ENCODE data around the gene GRSF1. TPM values are rescaled to one million over a fixed set of nuclear protein-coding genes. Genes with fewer than 3 reads are reported as not detected.

GRSF1 gene
- total RNA-seq = 118 TPM
- 78.7 TPM for polyA plus RNA-seq
- long read RNA-seq, donor 1, full-length matches to known transcripts = 3 of 3 reads
- long read RNA-seq, donor 1, partial matches to known transcripts = 0 of 3 reads
- long read RNA-seq, donor 1, other reads (novel, unspliced or antisense) = 0 of 3 reads
- long read RNA-seq, donor 2 = 0 reads
- long read RNA-seq, donor 3, full-length matches to known transcripts = 49 of 63 reads
- long read RNA-seq, donor 3, partial matches to known transcripts = 5 of 63 reads
- long read RNA-seq, donor 3, other reads (novel, unspliced or antisense) = 9 of 63 reads
- long read RNA-seq, donor 4, full-length matches to known transcripts = 20 of 20 reads
- long read RNA-seq, donor 4, partial matches to known transcripts = 0 of 20 reads
- long read RNA-seq, donor 4, other reads (novel, unspliced or antisense) = 0 of 20 reads
- long read RNA-seq, donor 5, full-length matches to known transcripts = 61 of 76 reads
- long read RNA-seq, donor 5, partial matches to known transcripts = 7 of 76 reads
- long read RNA-seq, donor 5, other reads (novel, unspliced or antisense) = 8 of 76 reads
- long read RNA-seq, donor 6, full-length matches to known transcripts = 16 of 26 reads
- long read RNA-seq, donor 6, partial matches to known transcripts = 10 of 26 reads
- long read RNA-seq, donor 6, other reads (novel, unspliced or antisense) = 0 of 26 reads
- long read RNA-seq, donor 7, full-length matches to known transcripts = 30 of 53 reads
- long read RNA-seq, donor 7, partial matches to known transcripts = 16 of 53 reads
- long read RNA-seq, donor 7, other reads (novel, unspliced or antisense) = 7 of 53 reads
- long read RNA-seq, donor 8, full-length matches to known transcripts = 9 of 9 reads
- long read RNA-seq, donor 8, partial matches to known transcripts = 0 of 9 reads
- long read RNA-seq, donor 8, other reads (novel, unspliced or antisense) = 0 of 9 reads
- long read RNA-seq, donor 9, full-length matches to known transcripts = 25 of 25 reads
- long read RNA-seq, donor 9, partial matches to known transcripts = 0 of 25 reads
- long read RNA-seq, donor 9, other reads (novel, unspliced or antisense) = 0 of 25 reads
- long read RNA-seq, donor 10, full-length matches to known transcripts = 32 of 37 reads
- long read RNA-seq, donor 10, partial matches to known transcripts = 0 of 37 reads
- long read RNA-seq, donor 10, other reads (novel, unspliced or antisense) = 5 of 37 reads

- Histone ChIP-seq H3K36me3 (ENCODE audit: control insufficient read depth in 2 of 2, insufficient read depth in 2 of 2, low read length in 1 of 2) (peaks cover 11 to 24% of the 10 kb centered on the region in 2 donors), H3K9me3 (ENCODE audit: control insufficient read depth in 2 of 2, insufficient read depth in 1 of 2, low read length in 1 of 2) (peaks cover 1 to 9% of the 10 kb centered on the region in 2 donors), H3K4me1 (ENCODE audit: control insufficient read depth in 2 of 2, insufficient read depth in 2 of 2, low read length in 2 of 2) (peaks cover 12 to 15% of the 10 kb centered on the region in 2 donors), H3K27ac (ENCODE audit: low read depth in 1 of 2, low read length in 1 of 2) (peak within 1 kb of the TSS; percentile 88 to 97), H3K4me3 (ENCODE audit: low read length in 2 of 2) (peak within 1 kb of the TSS; percentile 76 to 97), H3K27me3 (ENCODE audit: control insufficient read depth in 2 of 2, insufficient read depth in 1 of 2, low read length in 1 of 2) (no peaks in the 10 kb centered on the region)
- DNase-seq (ENCODE audit: low read depth in 6 of 9, low spot score in 9 of 9) = peak; percentile 85 to 97 (median 91)
- WGBS = under 1% methylated on average over 50 of the region's 51 CpGs
These were observed at the start of gene GRSF1 for GRCh38 chr4:70839589-70840093. Gene GRSF1, minus strand, starts transcription at chr4:70839890. Its CDS starts 63 bp downstream, at chr4:70839827.

GRCh38 chr4:70885174-70885573 lies 45.5 kb upstream of the GRSF1 start:
- peak in 1 of 9 donors; percentile 24 for DNase-seq (ENCODE audit: low read depth in 6 of 9, low spot score in 9 of 9)
- Histone ChIP-seq H3K4me1 (ENCODE audit: control insufficient read depth in 2 of 2, insufficient read depth in 2 of 2, low read length in 2 of 2) (no peaks in the 10 kb centered on the region), H3K36me3 (ENCODE audit: control insufficient read depth in 2 of 2, insufficient read depth in 2 of 2, low read length in 1 of 2) (no peaks in the 10 kb centered on the region), H3K27ac (ENCODE audit: low read depth in 1 of 2, low read length in 1 of 2) (no peak overlapping the region), H3K4me3 (ENCODE audit: low read length in 2 of 2) (no peak overlapping the region), H3K27me3 (ENCODE audit: control insufficient read depth in 2 of 2, insufficient read depth in 1 of 2, low read length in 1 of 2) (no peaks in the 10 kb centered on the region), H3K9me3 (ENCODE audit: control insufficient read depth in 2 of 2, insufficient read depth in 1 of 2, low read length in 1 of 2) (no peaks in the 10 kb centered on the region)
- 86% methylated on average over 6 of the region's 6 CpGs for WGBS

DNA sequence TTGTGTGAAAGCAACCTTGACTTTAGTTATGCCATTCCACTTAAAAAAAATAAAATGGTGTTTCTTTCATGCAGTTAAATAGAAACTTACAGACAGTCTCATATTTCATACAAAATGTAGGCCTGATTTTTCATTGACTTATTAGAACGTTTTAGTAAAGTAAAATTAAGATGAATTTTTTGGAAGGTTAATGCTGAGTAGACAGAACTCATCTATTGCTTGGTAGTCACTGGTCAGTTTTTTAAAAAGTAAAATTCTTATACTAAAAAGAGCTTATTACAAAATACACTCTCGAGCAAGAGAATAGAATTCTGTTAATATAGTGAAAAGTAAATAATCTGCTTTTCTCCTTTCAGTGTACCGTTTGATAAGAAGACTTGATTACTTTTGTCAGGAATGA lies 41.0 kb upstream of the GRSF1 start:
- no peaks in the 10 kb centered on the region for H3K27me3 ChIP-seq (ENCODE audit: control insufficient read depth in 2 of 2, insufficient read depth in 1 of 2, low read length in 1 of 2)
- H3K27ac ChIP-seq (ENCODE audit: low read depth in 1 of 2, low read length in 1 of 2) = no peak overlapping the region
- DNase-seq (ENCODE audit: low read depth in 6 of 9, low spot score in 9 of 9) = no peak
- no peaks in the 10 kb centered on the region for H3K36me3 ChIP-seq (ENCODE audit: control insufficient read depth in 2 of 2, insufficient read depth in 2 of 2, low read length in 1 of 2)
- WGBS = 96% methylated on average over 3 of the region's 3 CpGs
- no peak overlapping the region for H3K4me3 ChIP-seq (ENCODE audit: low read length in 2 of 2)
- no peaks in the 10 kb centered on the region for H3K4me1 ChIP-seq (ENCODE audit: control insufficient read depth in 2 of 2, insufficient read depth in 2 of 2, low read length in 2 of 2)
- H3K9me3 ChIP-seq (ENCODE audit: control insufficient read depth in 2 of 2, insufficient read depth in 1 of 2, low read length in 1 of 2) = peaks cover 0 to 4% of the 10 kb centered on the region in 2 donors

GRCh38 chr4:70877556-70877955 lies 37.9 kb upstream of the GRSF1 start:
- no peaks in the 10 kb centered on the region for H3K4me1 ChIP-seq (ENCODE audit: control insufficient read depth in 2 of 2, insufficient read depth in 2 of 2, low read length in 2 of 2)
- H3K27me3 ChIP-seq (ENCODE audit: control insufficient read depth in 2 of 2, insufficient read depth in 1 of 2, low read length in 1 of 2) = no peaks in the 10 kb centered on the region
- DNase-seq (ENCODE audit: low read depth in 6 of 9, low spot score in 9 of 9) = no peak
- no peak overlapping the region for H3K27ac ChIP-seq (ENCODE audit: low read depth in 1 of 2, low read length in 1 of 2)
- no peak overlapping the region for H3K4me3 ChIP-seq (ENCODE audit: low read length in 2 of 2)
- H3K9me3 ChIP-seq (ENCODE audit: control insufficient read depth in 2 of 2, insufficient read depth in 1 of 2, low read length in 1 of 2) = peaks cover 0 to 4% of the 10 kb centered on the region in 2 donors
- H3K36me3 ChIP-seq (ENCODE audit: control insufficient read depth in 2 of 2, insufficient read depth in 2 of 2, low read length in 1 of 2) = no peaks in the 10 kb centered on the region
- WGBS = 98% methylated on average over 3 of the region's 3 CpGs

GRCh38 chr4:70874268-70875156 lies 34.8 kb upstream of the GRSF1 start:
- Histone ChIP-seq H3K9me3 (ENCODE audit: control insufficient read depth in 2 of 2, insufficient read depth in 1 of 2, low read length in 1 of 2) (peaks cover 0 to 4% of the 10 kb centered on the region in 2 donors), H3K4me1 (ENCODE audit: control insufficient read depth in 2 of 2, insufficient read depth in 2 of 2, low read length in 2 of 2) (no peaks in the 10 kb centered on the region), H3K4me3 (ENCODE audit: low read length in 2 of 2) (no peak overlapping the region), H3K27ac (ENCODE audit: low read depth in 1 of 2, low read length in 1 of 2) (no peak overlapping the region), H3K27me3 (ENCODE audit: control insufficient read depth in 2 of 2, insufficient read depth in 1 of 2, low read length in 1 of 2) (no peaks in the 10 kb centered on the region), H3K36me3 (ENCODE audit: control insufficient read depth in 2 of 2, insufficient read depth in 2 of 2, low read length in 1 of 2) (no peaks in the 10 kb centered on the region)
- DNase-seq (ENCODE audit: low read depth in 6 of 9, low spot score in 9 of 9) = no peak
- 96% methylated on average over 19 of the region's 19 CpGs for WGBS

DNA sequence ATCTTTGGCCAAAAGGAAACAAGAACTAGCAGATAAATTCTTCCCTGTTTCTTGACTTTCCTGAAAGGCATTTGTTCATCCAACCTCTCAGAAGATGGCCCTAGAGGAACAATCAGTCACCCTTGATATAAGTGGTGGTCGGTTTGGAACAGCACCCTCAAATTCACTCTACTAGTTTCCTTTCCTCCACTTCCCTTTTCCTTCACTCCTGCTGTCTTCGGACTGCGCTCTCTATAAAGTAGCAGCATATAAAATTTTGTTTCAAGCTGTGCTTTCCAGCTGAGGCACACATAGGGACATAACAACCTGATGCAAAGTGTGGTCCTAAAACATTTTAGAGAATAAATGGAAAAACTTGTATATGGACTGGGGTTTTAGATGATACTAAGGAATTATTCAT lies 33.5 kb upstream of the GRSF1 start:
- H3K4me1 ChIP-seq (ENCODE audit: control insufficient read depth in 2 of 2, insufficient read depth in 2 of 2, low read length in 2 of 2) = no peaks in the 10 kb centered on the region
- H3K27me3 ChIP-seq (ENCODE audit: control insufficient read depth in 2 of 2, insufficient read depth in 1 of 2, low read length in 1 of 2) = no peaks in the 10 kb centered on the region
- no peak overlapping the region for H3K4me3 ChIP-seq (ENCODE audit: low read length in 2 of 2)
- H3K27ac ChIP-seq (ENCODE audit: low read depth in 1 of 2, low read length in 1 of 2) = no peak overlapping the region
- DNase-seq (ENCODE audit: low read depth in 6 of 9, low spot score in 9 of 9) = no peak
- H3K36me3 ChIP-seq (ENCODE audit: control insufficient read depth in 2 of 2, insufficient read depth in 2 of 2, low read length in 1 of 2) = no peaks in the 10 kb centered on the region
- H3K9me3 ChIP-seq (ENCODE audit: control insufficient read depth in 2 of 2, insufficient read depth in 1 of 2, low read length in 1 of 2) = peaks cover 0 to 4% of the 10 kb centered on the region in 2 donors
- 93% methylated on average over 3 of the region's 3 CpGs for WGBS

DNA sequence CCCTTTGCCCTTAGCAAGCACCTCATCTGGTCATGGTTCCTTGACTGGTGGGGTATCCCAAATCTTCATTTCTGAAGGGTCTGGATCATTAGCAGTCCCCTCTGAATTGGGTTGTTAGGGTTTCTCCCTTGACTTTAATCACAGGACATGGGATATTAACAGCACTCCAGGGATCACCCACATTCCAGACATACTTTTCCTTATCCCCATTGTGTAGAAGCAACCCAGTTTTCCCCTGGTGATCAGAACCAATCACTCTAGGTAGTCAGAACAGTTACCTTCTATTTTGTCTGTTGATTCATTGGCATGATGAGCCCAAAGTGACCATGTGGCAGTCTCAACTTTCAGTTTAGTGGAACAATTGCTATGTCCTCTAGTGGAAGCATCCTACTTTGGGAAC lies 29.1 kb upstream of the GRSF1 start:
- peaks cover 0 to under 1% of the 10 kb centered on the region in 2 donors for H3K4me1 ChIP-seq (ENCODE audit: control insufficient read depth in 2 of 2, insufficient read depth in 2 of 2, low read length in 2 of 2)
- H3K36me3 ChIP-seq (ENCODE audit: control insufficient read depth in 2 of 2, insufficient read depth in 2 of 2, low read length in 1 of 2) = no peaks in the 10 kb centered on the region

More for the DNA sequence above, 29.1 kb upstream of the GRSF1 start:
- no peak overlapping the region for H3K4me3 ChIP-seq (ENCODE audit: low read length in 2 of 2)
- no peak overlapping the region for H3K27ac ChIP-seq (ENCODE audit: low read depth in 1 of 2, low read length in 1 of 2)
- no peaks in the 10 kb centered on the region for H3K27me3 ChIP-seq (ENCODE audit: control insufficient read depth in 2 of 2, insufficient read depth in 1 of 2, low read length in 1 of 2)
- H3K9me3 ChIP-seq (ENCODE audit: control insufficient read depth in 2 of 2, insufficient read depth in 1 of 2, low read length in 1 of 2) = no peaks in the 10 kb centered on the region
- no peak for DNase-seq (ENCODE audit: low read depth in 6 of 9, low spot score in 9 of 9)
